Measurements from ENCODE around the gene SLC5A2. TPM values are rescaled to one million over a fixed set of nuclear protein-coding genes. Genes with fewer than 3 reads are reported as not detected.

SLC5A2 gene
- total and polyA plus RNA-seq, 2 of the 13 experiments (the other 11 are each of a cell fraction or from before 2014, with no cell fraction given): 0.24 to 0.97 TPM

DNA sequence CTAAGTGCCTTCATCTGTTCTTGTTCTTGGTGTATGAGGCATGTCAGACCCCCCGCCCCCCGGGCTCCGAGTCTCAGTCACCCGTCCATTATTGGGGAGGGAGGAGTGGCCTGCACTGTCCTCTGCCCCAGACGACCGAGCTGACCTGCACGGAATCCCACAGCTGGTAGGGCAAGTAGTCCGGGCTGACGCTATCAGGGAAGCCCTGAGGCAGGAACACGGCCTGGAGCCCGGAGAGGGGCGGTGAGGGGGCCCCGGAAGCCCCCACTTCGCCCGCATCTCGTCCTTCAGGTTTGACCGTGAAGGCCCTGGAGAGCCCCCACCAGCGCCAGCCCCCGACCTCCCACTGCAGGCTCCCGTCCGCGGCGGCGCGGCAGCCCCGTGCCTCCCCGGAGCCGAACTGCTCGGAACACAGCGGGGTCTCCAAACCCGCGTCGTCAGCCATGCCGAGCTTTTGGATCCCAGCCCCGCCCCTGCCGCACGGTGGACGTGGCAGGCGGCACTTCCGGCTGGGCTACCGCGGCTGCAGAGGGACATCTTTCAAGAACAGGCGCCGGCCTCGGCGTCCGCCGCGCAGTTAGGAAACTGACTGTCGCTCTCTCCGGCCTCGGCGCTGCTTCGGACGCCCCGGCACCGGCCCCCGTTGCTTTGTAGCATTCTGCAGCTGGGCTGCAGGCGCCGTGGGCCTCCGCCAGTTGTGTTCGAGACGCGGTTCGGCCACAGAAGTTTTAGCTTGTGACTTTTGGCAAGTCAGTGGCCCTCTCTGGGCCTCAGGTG lies 25.2 kb downstream of the SLC5A2 start, which contains the start of gene RUSF1 (continued):
- TF ChIP-seq ZNF646 (CRISPR knock-in tag; IDR thresholded peaks at IDR 0.05): peak; percentile 82
- TF ChIP-seq ZNF501 (CRISPR knock-in tag; IDR thresholded peaks at IDR 0.05): peak; percentile 99
- peak; percentile 69 for TF ChIP-seq BHLHE40 (IDR thresholded peaks at IDR 0.05; ENCODE audit: low read length)
- peak; percentile 93; the same call in 1 of the 2 replicates for TF ChIP-seq ZNF569 (CRISPR knock-in tag; IDR thresholded peaks at IDR 0.05; ENCODE audit: borderline replicate concordance)
- TF ChIP-seq RNF2 (conservative IDR thresholded peaks at IDR 0.05; ENCODE audit: low read depth): peak; percentile 67; the same call in 1 of the 2 replicates
- TF ChIP-seq ZNF383 (CRISPR knock-in tag; IDR thresholded peaks at IDR 0.05; ENCODE audit: borderline replicate concordance): peak; percentile 74; the same call in 1 of the 2 replicates
- no peak for TF ChIP-seq SRY (CRISPR knock-in tag; IDR thresholded peaks at IDR 0.05)
- TF ChIP-seq XBP1 (CRISPR knock-in tag; IDR thresholded peaks at IDR 0.05): peak; percentile 84
- TF ChIP-seq BRCA1 (CRISPR knock-in tag; IDR thresholded peaks at IDR 0.05): peak; percentile 52
- TF ChIP-seq STAT5B (CRISPR knock-in tag; IDR thresholded peaks at IDR 0.05): peak; percentile 96
- TF ChIP-seq PRPF4 (IDR thresholded peaks at IDR 0.05; ENCODE audit: low read depth, low read length, poor library complexity, severe bottlenecking): no peak
- no peak; the same call in 1 of the 2 replicates for TF ChIP-seq PBX3 (CRISPR knock-in tag; IDR thresholded peaks at IDR 0.05; ENCODE audit: borderline replicate concordance)
- TF ChIP-seq ZNF564 (CRISPR knock-in tag; IDR thresholded peaks at IDR 0.05): peak; percentile 96
- TF ChIP-seq ZNF816 (CRISPR knock-in tag; IDR thresholded peaks at IDR 0.05; ENCODE audit: borderline replicate concordance): no peak
- TF ChIP-seq ZXDC (CRISPR knock-in tag; IDR thresholded peaks at IDR 0.05): peak; percentile 51
- no peak for TF ChIP-seq KLF12 (CRISPR knock-in tag; IDR thresholded peaks at IDR 0.05; ENCODE audit: borderline replicate concordance)
- TF ChIP-seq ZSCAN22 (CRISPR knock-in tag; IDR thresholded peaks at IDR 0.05): no peak
- peak; percentile 94 for TF ChIP-seq ZNF205 (CRISPR knock-in tag; IDR thresholded peaks at IDR 0.05)
- no peak for TF ChIP-seq FOXM1 (CRISPR knock-in tag; IDR thresholded peaks at IDR 0.05)
- TF ChIP-seq ZNF138 (CRISPR knock-in tag; IDR thresholded peaks at IDR 0.05; ENCODE audit: low read depth): peak; percentile 84
